Mesodermal cell (in vitro differentiated cells): Measurements from ENCODE around the gene GPR107.

ENCODE experiments used
- H3K27ac ChIP-seq: 2 replicates; pipeline ENCODE4 v1.7.0; 2013; ENCODE audit warnings: mild to moderate bottlenecking, low read depth, low read length, moderate library complexity; ENCODE audit not compliant: severe bottlenecking
- H3K36me3 ChIP-seq: 2 replicates; pipeline ENCODE4 v1.7.1; 2013; ENCODE audit warnings: mild to moderate bottlenecking, low read length, moderate library complexity; ENCODE audit not compliant: control insufficient read depth, insufficient read depth
- H3K4me1 ChIP-seq: one replicate; pipeline ENCODE4 v1.7.1; 2013; ENCODE audit warnings: mild to moderate bottlenecking, low read length; ENCODE audit not compliant: insufficient read depth, control insufficient read depth, poor library complexity, severe bottlenecking
- H3K4me3 ChIP-seq: 2 replicates; pipeline ENCODE4 v1.7.0; 2013; ENCODE audit warnings: low read length, control low read depth, mild to moderate bottlenecking; ENCODE audit not compliant: insufficient read depth, poor library complexity, severe bottlenecking; ENCODE audit errors: extremely low read depth
- H3K9me3 ChIP-seq: 2 replicates; pipeline ENCODE4 v1.7.1; 2013; ENCODE audit warnings: mild to moderate bottlenecking, low read length, moderate library complexity; ENCODE audit not compliant: control insufficient read depth
- WGBS, 2 experiments: methylation state at CpG; one replicate each; pipeline ENCODE4 v1.1.5; 2013; ENCODE audit warnings: missing lambda C conversion rate in 2 of 2; ENCODE audit not compliant: insufficient coverage in 2 of 2; 5-methylcytosine and 5-hydroxymethylcytosine counted together

GPR107 gene

GRCh38 chr9:130175355-130175754 lies 121.6 kb downstream of the GPR107 start:
- Histone ChIP-seq H3K4me1 (peaks cover 14% of the 10 kb centered on the region), H3K27ac (no peak overlapping the region), H3K36me3 (peaks cover 26% of the 10 kb centered on the region), H3K9me3 (no peaks in the 10 kb centered on the region), H3K4me3 (no peak overlapping the region)
- WGBS, 2 experiments = 86% methylated on average over 5 to 9 of the region's 9 CpGs

DNA sequence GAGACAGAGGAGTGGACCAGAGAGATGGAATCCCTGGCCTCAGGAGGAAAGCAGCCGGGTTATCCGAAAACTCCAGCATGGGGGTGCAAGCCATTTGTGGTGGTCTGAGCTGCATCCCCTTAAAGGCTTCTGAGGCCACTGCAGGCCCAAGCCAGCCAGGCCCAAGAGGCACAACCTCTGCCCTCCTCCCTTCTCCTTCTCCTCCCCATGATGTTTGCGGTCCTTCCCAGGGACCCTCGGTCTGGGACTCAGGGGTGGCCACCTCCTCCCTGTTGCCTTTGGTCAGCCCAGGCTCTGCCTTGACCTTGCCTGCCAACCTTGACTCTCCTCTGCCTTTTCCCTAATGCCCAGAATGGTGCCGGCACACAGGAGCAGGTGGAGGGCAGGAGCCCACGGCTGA lies 123.1 kb downstream of the GPR107 start:
- 97 to 98% methylated on average over 5 of the region's 6 CpGs for WGBS, 2 experiments
- no peak overlapping the region for H3K27ac ChIP-seq
- H3K9me3 ChIP-seq = no peaks in the 10 kb centered on the region
- H3K4me3 ChIP-seq = no peak overlapping the region
- H3K36me3 ChIP-seq = peaks cover 36% of the 10 kb centered on the region
- peaks cover 14% of the 10 kb centered on the region for H3K4me1 ChIP-seq

DNA sequence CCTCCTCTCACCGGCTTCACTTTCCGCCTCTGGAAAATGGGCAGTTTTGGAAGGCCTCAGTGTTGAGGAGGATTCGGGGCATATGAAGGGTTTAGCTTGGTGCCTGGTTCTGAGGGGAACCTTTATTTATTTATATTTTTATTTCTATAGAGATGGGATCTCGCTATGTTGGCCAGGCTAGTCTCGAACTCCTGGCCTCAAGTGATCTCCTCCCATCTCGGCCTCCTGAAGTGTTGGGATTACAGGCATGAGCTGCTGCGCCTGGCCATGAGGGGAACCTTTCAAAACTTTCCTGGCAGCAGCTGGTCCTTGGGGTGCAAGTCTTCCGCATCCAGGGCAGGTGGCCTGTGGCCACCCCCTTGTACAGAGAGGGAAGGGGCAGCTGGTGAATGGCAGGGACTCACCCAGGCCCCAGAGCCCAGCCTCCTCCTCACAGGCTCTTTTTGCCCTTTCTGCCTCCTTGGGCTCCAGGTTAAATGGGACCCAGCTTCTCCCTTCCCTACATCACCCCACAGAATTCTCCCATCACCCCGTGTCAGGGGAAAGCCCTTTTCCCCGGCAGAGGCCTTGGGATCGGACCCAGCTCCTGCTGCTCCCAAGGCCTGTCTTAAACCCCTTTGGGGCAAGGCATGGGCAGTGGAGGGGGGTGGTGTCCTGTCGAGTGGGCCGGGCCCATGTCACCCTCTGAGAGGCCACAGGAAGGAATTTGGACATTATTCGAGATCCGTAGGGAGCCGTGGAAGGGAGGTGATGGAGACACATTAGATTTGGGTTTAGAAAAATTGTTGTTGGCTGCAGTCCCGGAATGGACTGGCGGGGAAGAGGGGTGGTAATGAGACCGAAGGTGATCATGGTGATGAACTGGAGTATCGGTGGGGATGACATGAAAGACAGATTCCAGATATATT lies 124.4 kb downstream of the GPR107 start:
- Histone ChIP-seq H3K4me1 (peaks cover 19% of the 10 kb centered on the region), H3K27ac (no peak overlapping the region), H3K4me3 (no peak overlapping the region), H3K9me3 (no peaks in the 10 kb centered on the region), H3K36me3 (peaks cover 36% of the 10 kb centered on the region)
- WGBS, 2 experiments = 90 to 97% methylated on average over 14 of the region's 20 CpGs

GRCh38 chr9:130179331-130179907 lies 125.7 kb downstream of the GPR107 start:
- Histone ChIP-seq H3K27ac (no peak overlapping the region), H3K4me1 (peaks cover 18% of the 10 kb centered on the region), H3K36me3 (peaks cover 39% of the 10 kb centered on the region), H3K9me3 (no peaks in the 10 kb centered on the region), H3K4me3 (no peak overlapping the region)
- 100% methylated on average over 1 to 2 of the region's 2 CpGs for WGBS, 2 experiments

- H3K4me3 ChIP-seq = no peak overlapping the region
- no peaks in the 10 kb centered on the region for H3K9me3 ChIP-seq
- H3K36me3 ChIP-seq = peaks cover 36% of the 10 kb centered on the region
- WGBS, 2 experiments = 93 to 98% methylated on average over 10 to 12 of the region's 12 CpGs
- no peak overlapping the region for H3K27ac ChIP-seq
- peaks cover 24% of the 10 kb centered on the region for H3K4me1 ChIP-seq
Measured at GRCh38 chr9:130180516-130180915, 126.8 kb downstream of the GPR107 start.

- no peaks in the 10 kb centered on the region for H3K9me3 ChIP-seq
- H3K4me1 ChIP-seq = peaks cover 37% of the 10 kb centered on the region
- no peak overlapping the region for H3K27ac ChIP-seq
- no peak overlapping the region for H3K4me3 ChIP-seq
- WGBS, 2 experiments = 96% methylated on average over 28 to 30 of the region's 33 CpGs
- peaks cover 28% of the 10 kb centered on the region for H3K36me3 ChIP-seq
Measured at GRCh38 chr9:130181678-130182380, 128.1 kb downstream of the GPR107 start.

- Histone ChIP-seq H3K36me3 (peaks cover 23% of the 10 kb centered on the region), H3K4me3 (no peak overlapping the region), H3K9me3 (no peaks in the 10 kb centered on the region), H3K4me1 (peaks cover 43% of the 10 kb centered on the region), H3K27ac (peak overlapping the region; percentile 72)
- 95% methylated on average over 11 to 15 of the region's 17 CpGs for WGBS, 2 experiments
Measured at GRCh38 chr9:130182381-130182909, 128.7 kb downstream of the GPR107 start.

DNA sequence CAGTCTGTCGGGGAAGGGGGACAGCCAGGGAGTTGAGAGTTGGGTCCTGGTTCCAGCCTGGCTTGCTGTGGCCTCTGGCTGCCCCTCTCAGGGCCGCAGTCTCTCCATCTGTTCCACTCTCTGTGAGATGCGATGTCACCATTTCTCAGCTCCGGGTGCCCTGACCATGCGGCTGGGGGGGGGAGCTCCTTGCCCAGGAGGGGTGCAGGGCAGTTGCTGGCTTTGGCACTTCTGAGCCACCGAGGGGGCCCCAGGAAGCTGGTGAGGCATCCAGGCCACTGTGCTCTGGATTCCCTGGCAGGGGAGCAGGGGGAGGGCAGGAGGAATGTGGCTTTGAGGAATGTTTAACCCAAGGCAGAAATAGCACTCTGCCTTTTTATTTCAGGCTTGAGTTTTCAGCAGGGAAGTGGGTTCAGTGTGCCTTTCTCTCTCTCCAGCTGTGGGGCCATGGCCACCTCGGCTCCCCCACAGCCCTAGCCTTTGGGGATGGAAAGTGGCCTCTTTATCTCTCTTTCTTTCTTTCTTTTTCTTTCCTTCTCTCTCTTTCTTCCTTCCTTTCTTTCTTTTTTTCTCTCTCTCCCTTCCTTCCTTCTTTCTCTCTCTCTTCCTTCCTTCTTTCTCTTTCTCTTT lies 129.5 kb downstream of the GPR107 start:
- Histone ChIP-seq H3K36me3 (peaks cover 23% of the 10 kb centered on the region), H3K9me3 (no peaks in the 10 kb centered on the region), H3K4me1 (peaks cover 49% of the 10 kb centered on the region), H3K27ac (peak overlapping the region; percentile 72), H3K4me3 (no peak overlapping the region)
- WGBS, 2 experiments = 35 to 58% methylated on average over 6 to 7 of the region's 7 CpGs

- peaks cover 49% of the 10 kb centered on the region for H3K4me1 ChIP-seq
- 82 to 86% methylated on average over 11 to 12 of the region's 15 CpGs for WGBS, 2 experiments
- H3K36me3 ChIP-seq = peaks cover 20% of the 10 kb centered on the region
- H3K27ac ChIP-seq = peak overlapping the region; percentile 81
- no peaks in the 10 kb centered on the region for H3K9me3 ChIP-seq
- no peak overlapping the region for H3K4me3 ChIP-seq
Measured at GRCh38 chr9:130185017-130185416, 131.3 kb downstream of the GPR107 start.

DNA sequence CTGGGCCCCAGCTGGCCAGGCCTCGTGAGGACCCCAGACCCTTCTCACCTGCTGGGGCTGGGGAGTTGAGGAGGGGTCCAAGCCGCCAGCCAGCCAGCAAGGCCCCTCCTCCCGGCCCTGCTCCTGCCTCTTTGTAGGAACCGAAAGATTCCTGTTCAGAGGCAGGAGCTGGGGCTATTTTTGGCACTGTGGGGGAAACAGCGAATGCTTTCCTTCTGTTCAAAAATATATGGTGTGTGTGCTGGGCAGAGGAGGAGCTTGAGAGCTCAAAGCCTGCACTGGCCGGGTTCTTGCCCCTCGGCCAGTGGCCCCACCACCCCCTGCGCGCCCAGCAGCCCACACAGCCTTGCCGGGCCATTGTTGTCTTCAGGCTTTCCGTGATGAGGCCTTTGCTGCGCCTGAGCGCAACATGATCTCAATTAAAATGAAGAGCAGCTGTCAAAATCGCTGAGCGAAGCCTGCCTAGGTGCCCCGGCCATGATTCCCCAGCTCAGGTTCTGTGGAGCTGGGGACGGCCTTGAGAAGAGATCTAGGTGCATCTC lies 131.9 kb downstream of the GPR107 start:
- 51 to 59% methylated on average over 14 to 15 of the region's 17 CpGs for WGBS, 2 experiments

More for the DNA sequence above, 131.9 kb downstream of the GPR107 start:
- H3K9me3 ChIP-seq = no peaks in the 10 kb centered on the region
- H3K36me3 ChIP-seq = peaks cover 16% of the 10 kb centered on the region
- peak overlapping the region; percentile 81 for H3K27ac ChIP-seq
- H3K4me3 ChIP-seq = peak overlapping the region; percentile 8
- H3K4me1 ChIP-seq = peaks cover 49% of the 10 kb centered on the region
